Stimulated activated naive CD4-positive, alpha-beta T cell (primary cell): ENCODE results near the gene PITRM1.
"Not testable (repeated sequence)": the region's sequence is repeated elsewhere in the genome, so short reads cannot be mapped to it uniquely, and the experiment has no call there.

Experiments used
- DNase-seq, 6 experiments: peaks; one replicate each; lab custom pipeline; 2025; lab: John Stamatoyannopoulos, UW

Gene PITRM1

DNA sequence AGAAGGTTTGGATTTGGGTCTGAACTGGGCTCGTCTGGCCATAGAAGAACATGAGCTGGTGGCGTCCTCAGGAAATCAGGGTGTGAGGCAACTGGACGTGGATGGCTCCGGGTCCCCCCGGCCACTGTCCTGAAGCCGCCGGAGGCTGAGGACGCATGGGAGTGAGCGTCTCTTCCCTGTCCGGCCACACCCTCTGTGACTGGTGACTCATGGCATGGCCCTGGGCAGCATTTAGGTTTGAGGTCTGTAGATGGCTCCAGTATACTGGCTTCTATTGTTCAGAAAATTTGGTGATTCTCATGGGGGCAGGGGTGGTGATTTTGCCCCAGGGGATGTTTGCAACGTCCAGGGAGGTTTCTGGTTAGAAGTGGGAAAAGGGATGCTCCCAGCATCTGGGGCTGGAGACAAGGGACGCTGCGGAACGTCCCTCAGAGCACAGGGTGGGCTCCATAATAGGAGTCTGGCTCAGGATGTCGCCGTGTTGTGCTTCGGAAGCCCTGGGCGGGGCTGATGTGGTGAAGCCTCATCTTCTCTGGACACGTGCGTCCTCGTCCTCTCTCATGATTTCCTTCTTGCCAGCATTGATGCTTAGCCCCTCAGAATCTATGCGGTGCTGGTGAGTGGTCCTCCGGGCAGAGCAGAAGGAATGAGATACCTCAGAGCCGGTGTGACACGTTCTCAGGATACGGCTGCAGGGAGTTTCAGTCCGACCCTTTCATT lies 49.9 kb downstream of the PITRM1 start:
- no peak for DNase-seq

DNA sequence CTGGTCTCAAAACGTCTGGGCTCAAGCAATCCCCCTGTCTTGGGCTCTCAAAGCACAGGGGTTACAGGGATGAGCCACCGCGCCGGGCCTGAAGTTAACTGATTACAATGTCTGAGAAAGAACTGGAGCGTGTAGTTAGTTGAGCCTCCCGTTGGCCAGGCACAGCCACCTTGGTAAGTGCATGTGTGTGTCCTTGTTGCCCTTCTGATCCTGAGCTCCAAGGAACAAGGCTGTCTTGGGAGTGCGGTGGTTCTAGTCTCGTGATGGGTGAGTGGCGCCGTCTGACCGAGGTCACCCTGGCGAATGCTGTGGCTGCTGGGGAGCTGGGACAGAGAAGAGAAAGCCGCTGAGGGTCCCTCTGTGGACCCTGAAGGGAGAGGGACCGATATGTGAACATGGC lies 50.5 kb downstream of the PITRM1 start:
- DNase-seq, result no peak

DNA sequence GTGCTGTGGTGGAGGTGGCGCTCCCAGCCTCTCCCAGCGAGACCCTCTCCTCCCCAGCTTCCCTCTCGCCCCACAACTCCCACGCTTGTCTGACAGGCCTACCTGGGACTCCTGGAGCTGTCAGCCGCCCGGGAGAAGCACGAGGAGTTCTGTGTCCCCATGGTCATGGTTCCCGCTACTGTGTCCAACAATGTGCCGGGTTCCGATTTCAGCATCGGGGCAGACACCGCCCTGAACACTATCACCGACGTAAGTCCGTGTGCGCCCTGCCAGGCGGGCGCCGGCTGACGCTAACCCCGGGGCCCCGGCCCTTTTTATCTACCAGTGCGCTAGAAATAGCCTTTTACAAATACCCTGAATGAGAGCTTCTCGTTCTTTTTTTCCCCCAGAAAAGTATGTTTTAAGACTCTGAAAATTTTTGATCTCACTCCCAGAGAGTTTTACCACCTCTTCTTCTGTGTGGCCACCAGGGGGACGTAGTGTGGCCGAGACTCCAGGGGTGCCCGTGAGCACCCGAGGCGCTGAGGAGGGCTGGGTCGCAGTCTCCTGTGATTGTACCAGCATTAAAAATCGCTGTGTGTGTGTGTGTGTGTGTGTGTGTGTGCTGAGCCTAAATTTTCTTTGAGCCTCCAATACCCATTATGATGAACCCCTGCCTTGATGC lies 52.7 kb downstream of the PITRM1 start:
- no peak for DNase-seq

DNA sequence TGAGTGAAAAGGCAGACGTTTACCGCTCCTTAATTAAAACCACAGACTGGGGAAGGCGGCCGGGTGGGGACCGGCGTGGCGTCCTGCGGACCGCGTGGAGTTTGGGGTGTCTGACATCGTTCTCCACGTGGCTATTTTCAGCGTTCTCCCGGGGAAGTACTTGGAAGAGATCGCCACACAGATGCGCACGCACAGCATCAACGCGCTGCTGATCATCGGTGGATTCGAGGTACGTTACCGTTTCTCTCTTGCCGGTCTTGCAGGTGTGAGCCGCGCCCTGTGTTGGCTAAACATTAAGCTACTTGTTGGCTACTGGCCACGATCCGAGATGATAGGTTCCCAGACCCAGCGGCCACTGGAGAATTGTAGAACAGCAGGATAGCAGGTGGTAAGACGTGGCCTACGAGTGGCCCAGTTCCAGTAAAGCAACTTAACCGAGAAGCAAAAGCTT lies 53.9 kb downstream of the PITRM1 start:
- DNase-seq, result no peak

DNA sequence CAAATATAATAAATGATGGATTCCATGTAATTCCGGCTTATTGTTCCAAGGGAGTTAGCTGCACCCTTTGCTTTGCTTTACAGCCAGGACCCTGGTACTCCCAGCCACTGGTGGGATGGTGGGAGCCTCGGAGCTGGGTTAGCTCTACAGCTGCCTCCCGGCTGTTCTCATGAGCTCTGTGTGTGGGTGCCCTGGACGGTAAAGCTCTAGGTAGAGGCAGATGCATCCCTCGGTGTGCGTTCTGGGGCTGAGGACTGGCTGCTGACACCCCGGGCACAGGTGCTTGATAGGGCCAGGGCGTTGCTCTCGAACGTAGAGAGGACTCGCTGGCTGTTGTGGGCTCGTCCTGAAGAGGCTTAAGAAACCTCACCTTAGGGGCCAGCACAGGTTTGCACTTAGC lies 55.1 kb downstream of the PITRM1 start:
- DNase-seq, result no peak

DNA sequence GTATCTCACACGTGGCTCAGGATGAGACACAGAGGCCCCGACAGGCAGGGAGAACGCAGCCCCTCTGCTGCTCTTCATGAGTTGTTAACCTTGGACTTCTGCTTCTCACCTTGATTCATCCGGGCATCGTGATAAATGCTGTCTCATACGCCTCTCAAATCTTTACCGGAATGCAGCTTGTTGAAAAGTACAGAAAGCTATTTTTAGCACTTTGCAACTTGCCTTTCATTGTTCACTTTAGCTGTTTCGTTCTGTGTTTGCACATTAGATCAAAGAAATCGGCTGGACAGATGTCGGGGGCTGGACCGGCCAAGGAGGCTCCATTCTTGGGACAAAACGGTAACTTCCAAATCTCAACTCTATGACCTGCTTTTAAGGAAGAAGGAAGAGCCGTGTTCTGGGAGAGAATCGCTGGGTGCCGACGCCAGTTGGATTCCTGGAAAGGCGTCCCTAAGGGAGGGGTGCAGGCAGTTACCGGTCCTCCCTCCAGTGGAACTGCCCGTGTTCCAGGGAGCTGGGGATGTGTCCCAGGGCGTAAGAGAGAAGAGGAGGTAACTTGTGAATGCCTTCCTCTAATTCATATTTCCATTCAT lies 56.0 kb downstream of the PITRM1 start:
- no peak for DNase-seq

DNA sequence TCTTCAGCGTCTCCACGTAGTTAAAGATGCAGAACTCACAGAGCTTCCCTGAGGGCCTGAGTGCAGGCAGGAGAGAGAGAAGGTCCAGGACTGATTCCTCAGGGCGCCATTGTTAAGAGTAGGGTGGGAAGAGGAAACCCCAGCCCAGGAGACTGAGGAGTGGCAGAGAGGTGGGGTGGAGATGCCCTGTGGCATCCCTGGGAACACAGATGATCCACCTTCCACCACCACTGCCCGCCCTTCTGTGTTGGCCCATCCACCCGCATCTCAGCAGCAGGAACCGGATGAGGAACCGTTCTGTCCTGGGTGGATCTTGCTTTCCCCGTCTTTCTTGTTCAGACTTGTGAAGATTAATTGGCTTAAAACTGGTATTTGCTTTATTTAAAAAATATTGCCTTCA lies 56.9 kb downstream of the PITRM1 start:
- DNase-seq, result no peak

DNA sequence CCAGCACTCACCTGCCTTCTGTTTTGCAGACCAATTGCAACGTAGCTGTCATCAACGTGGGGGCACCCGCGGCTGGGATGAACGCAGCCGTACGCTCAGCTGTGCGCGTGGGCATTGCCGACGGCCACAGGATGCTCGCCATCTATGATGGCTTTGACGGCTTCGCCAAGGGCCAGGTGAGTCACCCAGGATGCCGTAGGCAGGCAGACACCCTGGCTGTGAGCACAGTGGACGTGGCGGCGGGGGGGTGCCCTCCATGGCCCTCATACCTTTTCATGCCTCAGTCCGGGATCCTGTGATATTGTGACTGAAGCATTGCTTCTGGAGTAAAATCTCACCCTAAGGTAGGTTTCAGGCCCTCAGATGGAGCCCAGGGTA lies 59.2 kb downstream of the PITRM1 start:
- no peak for DNase-seq

DNA sequence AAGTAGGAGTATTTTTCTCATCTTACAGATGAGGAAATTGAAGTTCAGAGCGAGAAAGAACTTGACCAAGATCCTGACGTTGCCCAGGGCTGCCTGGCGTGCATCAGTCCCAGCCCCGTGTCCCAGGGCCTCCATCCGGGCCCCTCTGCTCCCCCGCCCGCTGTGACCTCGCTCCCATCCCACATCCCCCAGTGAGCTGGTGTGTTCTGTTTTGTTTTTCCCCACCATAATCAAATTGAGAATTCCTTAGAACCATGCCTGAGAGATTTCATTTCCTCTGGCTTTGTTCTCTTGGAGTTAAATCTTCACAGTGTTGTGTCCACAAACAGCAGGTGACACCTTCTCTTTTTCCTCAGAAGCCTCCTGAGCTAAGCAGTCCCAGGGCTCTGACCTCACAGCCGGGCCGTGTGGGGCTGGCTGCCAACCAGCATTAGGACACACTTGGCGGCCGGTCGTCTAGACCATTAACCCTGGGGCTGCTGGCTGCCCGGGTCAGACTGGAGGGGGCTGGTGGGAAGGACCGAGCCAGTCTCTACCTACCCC lies 60.9 kb downstream of the PITRM1 start:
- DNase-seq, result no peak

DNA sequence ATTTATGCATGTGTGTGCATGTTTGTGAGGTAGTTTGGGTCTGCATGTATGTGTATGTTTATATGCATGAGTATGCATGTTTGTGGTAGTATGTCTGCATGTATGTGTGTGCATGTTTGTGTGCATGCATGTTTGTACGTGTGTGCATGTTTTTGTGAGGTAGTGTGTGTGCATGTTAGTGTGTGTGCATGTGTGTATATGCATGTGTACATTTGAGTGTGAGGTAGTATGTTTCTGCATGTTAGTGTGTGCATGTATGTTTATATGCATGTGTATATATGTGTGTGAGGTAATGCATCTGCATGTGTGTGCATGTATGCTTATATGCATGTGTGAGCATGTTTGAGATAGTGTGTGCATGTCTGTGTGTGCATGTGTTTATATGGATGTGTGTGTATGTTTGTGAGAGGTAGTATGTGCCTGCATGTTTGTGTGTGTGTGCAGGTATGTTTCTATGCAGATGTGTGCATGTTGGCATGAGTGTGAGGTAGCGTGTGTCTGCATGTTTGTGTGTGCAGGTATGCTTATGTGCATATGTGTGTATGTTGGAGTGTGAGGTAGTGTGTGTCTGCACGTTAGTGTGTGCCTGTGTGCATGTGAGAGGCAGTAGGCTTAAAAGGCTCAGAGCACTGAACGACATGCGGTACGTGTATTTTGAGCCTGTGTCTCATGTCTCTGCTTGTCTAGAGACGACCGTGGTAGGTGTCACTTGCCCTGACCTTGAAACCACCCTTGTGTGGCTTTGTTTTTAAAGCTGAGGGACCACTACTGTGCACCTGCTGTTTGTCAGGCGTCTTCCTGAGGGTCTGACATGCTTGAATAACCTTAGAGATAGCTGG lies 61.6 kb downstream of the PITRM1 start:
- no peak for DNase-seq

DNA sequence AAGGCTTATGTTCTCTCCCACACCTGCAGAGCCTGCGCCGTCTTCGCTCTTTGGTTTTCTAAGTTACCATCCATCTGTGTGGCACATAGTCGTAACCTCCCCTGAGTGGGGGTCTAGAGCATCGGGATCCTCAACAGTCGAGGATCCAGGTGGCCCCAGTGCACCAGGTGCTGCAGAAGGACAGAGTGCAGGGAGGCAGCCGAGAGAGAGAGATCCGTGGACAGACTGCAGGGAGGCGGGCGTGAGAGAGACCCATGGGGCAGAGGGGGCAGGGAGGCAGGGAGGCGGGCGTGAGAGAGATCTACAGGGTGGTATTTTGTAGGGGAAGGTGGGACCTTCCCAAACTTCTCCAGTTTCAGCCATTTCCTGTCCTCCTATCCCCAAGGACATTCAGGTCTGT lies 62.9 kb downstream of the PITRM1 start:
- DNase-seq, result no peak

DNA sequence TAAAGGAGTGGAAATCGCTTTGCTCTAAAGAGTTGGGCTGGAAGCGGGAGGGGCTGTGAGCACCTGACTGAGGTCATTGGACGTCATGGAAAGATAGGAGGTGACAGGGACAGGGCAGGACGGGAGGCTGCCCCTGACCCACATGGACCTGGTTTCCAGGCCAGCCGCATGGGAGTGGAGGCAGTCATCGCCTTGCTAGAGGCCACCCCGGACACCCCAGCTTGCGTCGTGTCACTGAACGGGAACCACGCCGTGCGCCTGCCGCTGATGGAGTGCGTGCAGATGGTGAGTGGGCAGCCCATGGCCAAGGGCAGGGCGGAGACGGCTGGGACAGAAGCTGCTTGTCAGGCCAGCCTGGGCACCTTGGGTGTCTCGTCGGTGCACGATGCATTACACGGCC lies 63.4 kb downstream of the PITRM1 start:
- DNase-seq, result no peak

DNA sequence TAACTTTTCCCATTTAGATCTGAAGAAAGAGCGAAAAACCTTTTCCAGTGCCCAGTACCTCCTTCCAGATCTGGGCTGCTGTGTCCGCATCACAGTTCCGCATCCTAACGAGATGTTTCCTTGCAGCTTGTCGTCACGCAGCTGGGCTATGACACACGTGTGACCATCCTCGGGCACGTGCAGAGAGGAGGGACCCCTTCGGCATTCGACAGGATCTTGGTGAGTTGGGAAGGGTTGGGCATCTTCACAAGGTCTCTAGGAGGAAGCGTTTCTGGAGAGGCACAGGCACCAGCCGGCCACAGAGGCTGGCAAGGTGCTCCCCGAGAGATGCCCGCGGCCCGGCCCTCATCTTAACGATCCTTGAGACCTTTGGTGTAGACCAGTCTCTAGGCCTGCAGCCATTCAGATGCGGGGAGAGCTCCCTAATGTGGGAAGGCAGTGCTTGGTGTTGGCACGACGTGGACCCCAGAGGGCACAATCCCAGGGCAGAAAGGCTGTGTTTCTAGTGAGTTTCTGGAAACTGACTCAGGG lies 63.9 kb downstream of the PITRM1 start:
- DNase-seq, result no peak

DNA sequence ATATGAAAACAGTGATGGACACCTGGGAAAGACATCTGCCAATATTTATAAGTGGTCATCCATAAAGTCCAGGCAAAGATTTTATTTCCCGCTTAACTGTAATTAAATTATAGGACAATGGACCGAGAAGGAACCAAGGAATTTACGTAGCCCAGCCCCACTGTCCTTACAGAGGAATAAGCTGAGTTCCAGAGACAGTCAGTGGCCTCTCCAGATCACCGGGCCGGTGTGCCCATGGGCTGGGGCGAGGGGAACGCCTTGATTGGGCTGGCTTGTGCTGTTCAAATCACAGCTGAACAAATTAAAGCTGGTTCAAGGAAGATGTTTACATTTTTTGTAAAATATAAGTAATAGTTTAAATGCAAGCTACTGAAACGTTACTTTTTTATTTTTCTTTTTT lies 64.5 kb downstream of the PITRM1 start:
- no peak for DNase-seq

DNA sequence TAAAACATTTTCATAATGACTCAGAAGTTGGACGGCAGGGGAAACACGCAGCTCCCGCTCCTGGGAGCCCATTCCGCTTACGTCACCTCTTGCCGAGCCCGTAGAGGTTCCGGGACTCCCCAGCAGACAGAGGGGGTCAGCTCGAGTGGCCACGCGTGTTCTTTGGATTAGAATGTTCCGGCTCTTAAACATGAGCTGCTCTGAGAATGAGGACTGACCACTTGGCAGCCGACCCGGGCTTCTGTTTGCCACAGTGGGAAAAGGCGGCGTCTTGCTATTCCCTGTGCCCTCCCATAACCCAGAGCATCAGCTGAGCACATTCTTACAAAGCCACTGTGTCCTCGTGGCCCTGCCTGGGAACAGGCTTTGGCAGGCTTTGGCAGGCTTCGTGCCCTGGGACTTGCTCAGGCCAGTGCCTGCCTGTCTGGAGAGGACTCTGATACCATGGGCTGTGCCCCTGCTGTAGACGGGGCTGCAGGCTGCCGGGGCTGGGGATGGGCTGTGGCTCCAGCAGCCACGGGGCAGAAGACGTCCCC lies 65.1 kb downstream of the PITRM1 start:
- no peak for DNase-seq

DNA sequence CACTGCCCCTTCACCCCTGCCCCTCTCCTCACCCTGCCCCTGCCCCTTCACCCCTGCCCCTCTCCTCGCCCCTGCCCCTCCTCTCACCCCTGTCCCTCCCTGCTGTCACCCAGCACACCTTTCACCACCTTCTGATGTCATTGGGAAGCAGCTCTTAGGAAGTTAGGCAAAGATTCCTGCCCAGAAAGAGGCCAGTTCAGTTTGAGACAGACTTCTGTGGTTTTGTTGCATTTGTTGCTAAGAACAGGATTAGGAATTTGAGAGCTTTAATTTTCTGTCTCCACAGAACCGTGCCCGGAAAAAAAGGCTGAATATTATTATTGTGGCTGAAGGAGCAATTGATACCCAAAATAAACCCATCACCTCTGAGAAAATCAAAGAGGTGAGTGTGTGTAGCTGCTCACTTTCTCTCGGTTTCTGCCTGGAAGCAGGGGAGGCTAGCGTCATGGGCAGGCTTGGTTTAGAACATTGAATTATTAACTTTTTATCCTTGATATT lies 65.6 kb downstream of the PITRM1 start:
- no peak for DNase-seq

DNA sequence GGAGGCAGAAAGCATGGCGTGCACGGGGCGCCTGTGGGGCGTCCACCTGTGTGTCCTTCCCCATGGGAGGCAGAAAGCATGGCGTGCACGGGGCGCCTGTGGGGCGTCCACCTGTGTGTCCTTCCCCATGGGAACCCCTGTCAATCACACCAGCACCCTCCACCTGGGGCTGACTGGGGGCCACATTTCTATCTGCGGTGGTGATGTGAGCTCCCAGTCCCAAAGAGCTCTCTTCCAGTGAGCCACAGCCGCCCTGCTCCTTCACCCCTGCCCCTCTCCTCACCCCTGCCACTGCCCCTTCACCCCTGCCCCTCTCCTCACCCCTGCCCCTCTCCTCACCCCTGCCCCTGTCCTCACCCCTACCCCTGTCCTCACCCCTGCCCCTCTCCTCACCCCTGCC lies 66.3 kb downstream of the PITRM1 start:
- not testable (repeated sequence) for DNase-seq

DNA sequence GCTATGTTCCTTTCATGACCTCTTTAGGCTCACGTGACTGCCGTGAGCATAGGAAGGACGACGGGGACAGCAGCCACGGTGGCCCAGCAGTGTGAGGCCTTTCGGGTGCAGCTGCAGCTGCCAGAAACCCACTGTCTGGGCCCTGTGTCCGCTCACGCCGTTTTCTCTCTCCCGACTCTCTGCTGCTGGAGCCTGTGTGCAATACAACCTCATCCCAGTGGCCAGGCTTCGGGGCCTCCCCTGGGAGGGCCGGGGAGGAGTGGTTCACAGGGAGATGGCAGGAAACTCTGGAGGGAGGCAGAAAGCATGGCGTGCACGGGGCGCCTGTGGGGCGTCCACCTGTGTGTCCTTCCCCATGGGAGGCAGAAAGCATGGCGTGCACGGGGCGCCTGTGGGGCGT lies 66.7 kb downstream of the PITRM1 start:
- DNase-seq, result no peak

DNA sequence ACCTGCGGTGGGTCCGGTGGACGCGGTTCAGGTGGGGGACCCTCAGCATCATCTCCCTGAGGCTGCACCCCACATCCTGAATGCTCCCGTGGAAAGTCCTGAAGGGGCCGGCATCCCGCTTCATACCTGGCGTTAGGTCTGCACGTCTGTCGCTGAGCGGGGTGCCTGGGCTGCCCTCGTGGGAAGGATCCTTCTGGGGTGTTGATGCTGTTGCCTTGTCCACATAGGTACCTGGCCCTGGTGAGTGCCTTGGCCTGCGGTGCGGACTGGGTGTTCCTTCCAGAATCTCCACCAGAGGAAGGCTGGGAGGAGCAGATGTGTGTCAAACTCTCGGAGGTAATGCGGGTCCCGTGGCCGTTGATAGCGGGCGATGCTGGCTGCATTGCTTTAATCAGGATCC lies 67.4 kb downstream of the PITRM1 start:
- DNase-seq, result no peak

DNA sequence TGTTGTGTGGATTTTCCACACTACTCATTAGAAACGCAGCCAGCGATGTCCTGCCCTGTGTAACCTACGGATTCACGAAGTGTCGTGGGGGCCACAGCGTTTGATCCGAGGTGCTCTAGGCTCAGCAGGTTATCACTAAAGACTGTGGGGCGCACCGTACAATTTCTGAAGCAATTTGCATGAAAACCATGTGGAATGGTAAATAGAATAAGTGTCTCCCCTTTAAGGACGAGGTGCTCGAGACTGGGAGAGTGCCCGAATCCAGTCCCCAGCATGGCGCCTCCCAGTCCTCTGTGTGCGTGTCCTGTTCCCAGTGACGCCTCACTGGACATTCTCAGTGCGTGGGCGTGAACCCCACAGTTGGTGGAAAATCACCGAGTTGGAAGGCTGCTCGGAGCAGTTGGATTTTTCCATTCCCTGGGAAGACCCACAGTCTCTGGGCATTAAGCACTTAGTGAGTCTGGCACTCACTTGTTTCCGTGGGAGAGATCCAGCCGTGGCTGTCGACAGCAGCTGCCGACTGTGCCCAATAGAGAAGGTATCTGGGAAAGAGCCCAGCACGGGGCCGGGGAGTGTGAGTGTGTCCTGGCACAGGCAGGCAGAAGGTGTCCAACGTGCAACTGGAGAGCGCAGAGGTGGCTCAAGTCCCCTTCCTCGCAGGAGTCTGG lies 68.2 kb downstream of the PITRM1 start:
- DNase-seq, result no peak

DNA sequence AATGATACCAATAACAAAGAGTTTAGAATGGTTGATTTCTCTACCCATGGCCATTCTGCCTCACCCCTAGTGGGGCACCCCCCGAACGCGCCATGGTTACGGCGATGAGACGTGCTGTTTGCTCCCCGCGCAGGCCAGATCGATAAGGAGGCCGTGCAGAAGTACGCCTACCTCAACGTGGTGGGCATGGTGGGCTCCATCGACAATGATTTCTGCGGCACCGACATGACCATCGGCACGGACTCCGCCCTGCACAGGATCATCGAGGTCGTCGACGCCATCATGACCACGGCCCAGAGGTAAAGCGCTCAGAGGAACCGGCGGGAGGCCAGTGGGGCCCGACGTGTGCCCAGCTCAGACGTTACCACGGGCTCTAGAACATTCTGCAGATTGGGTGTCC lies 68.9 kb downstream of the PITRM1 start:
- DNase-seq, result no peak
